HG03108 (cell line): ENCODE measurements around the gene FEZF1.

ENCODE experiments used
- ATAC-seq: cut with Tn5 transposase; IDR thresholded peaks from one replicate; pipeline ENCODE4 v1.9.1; 2021; ENCODE audit warnings: moderate library complexity; ENCODE audit not compliant: unreplicated experiment

The FEZF1 gene

GRCh38 chr7:122269241-122269640, 35.3 kb downstream of the FEZF1 start:
- ATAC-seq, result no peak

- no peak for ATAC-seq
These were observed 36.4 kb downstream of the FEZF1 start for GRCh38 chr7:122268101-122268500.

- no peak for ATAC-seq
These were observed 42.3 kb downstream of the FEZF1 start for GRCh38 chr7:122262246-122262645.

GRCh38 chr7:122261442-122261841, 43.1 kb downstream of the FEZF1 start:
- ATAC-seq, result no peak

- no peak for ATAC-seq
These were observed 43.5 kb downstream of the FEZF1 start for GRCh38 chr7:122261016-122261415.

GRCh38 chr7:122260336-122260735, 44.2 kb downstream of the FEZF1 start:
- no peak for ATAC-seq

GRCh38 chr7:122258971-122259370, 45.6 kb downstream of the FEZF1 start:
- no peak for ATAC-seq

- no peak for ATAC-seq
These were observed 47.5 kb downstream of the FEZF1 start for GRCh38 chr7:122257056-122257455.

GRCh38 chr7:122256046-122256445, 48.5 kb downstream of the FEZF1 start:
- no peak for ATAC-seq

- ATAC-seq, result no peak
These were observed 49.1 kb downstream of the FEZF1 start for GRCh38 chr7:122255454-122255853.
